Endothelial cell of umbilical vein (primary cell): ENCODE data around the gene SLC7A10. TPM values are rescaled to one million over a fixed set of nuclear protein-coding genes. Genes with fewer than 3 reads are reported as not detected.

Experiments
- BruUV-seq: library from RNA; stranded (reverse); fragments of 400-500 nt; replicated peaks from 2 replicates; lab custom pipeline; 2021; lab: Mats Ljungman, UMichigan
- CTCF ChIA-PET: fragments of 300-600, 350-600 bp; sonication (Branson Sonifier 250); formaldehyde crosslinking; loops from one replicate; lab custom pipeline; 2021; ENCODE audit warnings: antibody characterized with exemption, inconsistent platforms; lab: Charles Lee
- POLR2A ChIA-PET: fragments of 300-600, 350-600 bp; sonication (Branson Sonifier 250); formaldehyde crosslinking; loops from one replicate; lab custom pipeline; 2021; ENCODE audit warnings: antibody characterized with exemption, inconsistent platforms; lab: Charles Lee
- DNase-seq: peaks from one replicate; pipeline ENCODE4 v3.0.0-alpha.2; 2011; ENCODE audit warnings: low read depth, low spot score
- FAIRE-seq: peaks from 2 replicates; lab custom pipeline; 2011; peaks lifted over from hg19 to GRCh38; lab: Jason Lieb, UNC
- H2AFZ ChIP-seq: 2 replicates; pipeline ENCODE4 v1.6.0; 2012; ENCODE audit warnings: low read depth, low read length, control low read depth, inconsistent platforms
- H3K27ac ChIP-seq: 2 replicates; pipeline ENCODE4 v1.5.1; 2011; ENCODE audit warnings: low read depth, mild to moderate bottlenecking, control low read depth, low read length, moderate library complexity; ENCODE audit not compliant: insufficient read depth
- H3K27me3 ChIP-seq, 2 experiments: 2 replicates each; pipeline versions ENCODE4 v1.6.0 to v1.6.1; 2011; ENCODE audit warnings: low read length in 2 of 2, mixed read lengths in 1 of 2; ENCODE audit not compliant: control insufficient read depth in 2 of 2, insufficient read depth in 2 of 2
- H3K36me3 ChIP-seq, 2 experiments: 2 replicates in 1 of 2; 3 replicates in 1 of 2; pipeline ENCODE4 v1.5.1; 2011; ENCODE audit warnings: low read length in 2 of 2, mild to moderate bottlenecking in 1 of 2, moderate library complexity in 1 of 2; ENCODE audit not compliant: control insufficient read depth in 2 of 2, insufficient read depth in 2 of 2; ENCODE audit errors: extremely low read depth in 1 of 2
- H3K4me1 ChIP-seq: 3 replicates; pipeline ENCODE4 v1.5.1; 2011; ENCODE audit warnings: mild to moderate bottlenecking, low read length; ENCODE audit not compliant: control insufficient read depth, insufficient read depth; ENCODE audit errors: extremely low read depth
- H3K4me2 ChIP-seq: 2 replicates; pipeline ENCODE4 v1.6.1; 2011; ENCODE audit warnings: low read length, control low read depth, mixed read lengths; ENCODE audit not compliant: insufficient read depth
- H3K4me3 ChIP-seq, 3 experiments: fragments of 200-600 bp in 1 of 3; sonication (generic), shearing (Covaris generic) in 1 of 3; replicated peaks in 1 of 3; 2 replicates each; pipeline ENCODE4 v1.5.1; 2011 to 2016; ENCODE audit warnings: control low read depth in 3 of 3, low read length in 3 of 3, mild to moderate bottlenecking in 2 of 3, inconsistent platforms in 1 of 3, low read depth in 1 of 3, moderate library complexity in 1 of 3; ENCODE audit not compliant: insufficient read depth in 1 of 3
- H3K79me2 ChIP-seq: 2 replicates; pipeline ENCODE4 v1.6.0; 2012; ENCODE audit warnings: low read length, inconsistent platforms; ENCODE audit not compliant: control insufficient read depth, insufficient read depth
- H3K9ac ChIP-seq: replicated peaks from 2 replicates; pipeline ENCODE3; 2011; ENCODE audit warnings: low read length, control low read depth; ENCODE audit not compliant: insufficient read depth; ENCODE audit errors: extremely low read depth
- H3K9me1 ChIP-seq: replicated peaks from 3 replicates; pipeline ENCODE4 v1.6.0; 2011; ENCODE audit warnings: mild to moderate bottlenecking, low read length; ENCODE audit not compliant: control insufficient read depth, insufficient read depth; ENCODE audit errors: extremely low read depth
- H3K9me3 ChIP-seq: replicated peaks from 2 replicates; pipeline ENCODE4 v1.5.1; 2012; ENCODE audit warnings: low read length, inconsistent platforms; ENCODE audit not compliant: control insufficient read depth, insufficient read depth
- H4K20me1 ChIP-seq: replicated peaks from 2 replicates; pipeline ENCODE3; 2011; ENCODE audit warnings: mild to moderate bottlenecking, low read length; ENCODE audit not compliant: control insufficient read depth, insufficient read depth; ENCODE audit errors: extremely low read depth
- EZH2 ChIP-seq: IDR thresholded peaks from 2 replicates; pipeline ENCODE4 v1.6.1; 2012; ENCODE audit warnings: borderline replicate concordance, low read depth, mild to moderate bottlenecking, moderate library complexity, low read length, inconsistent platforms; ENCODE audit not compliant: severe bottlenecking
- GATA2 ChIP-seq: IDR thresholded peaks from 2 replicates; pipeline ENCODE4 v1.7.0; 2011; ENCODE audit warnings: low read depth, mild to moderate bottlenecking, moderate library complexity, mixed read lengths, low read length; ENCODE audit not compliant: insufficient read length, insufficient read depth
- JUN ChIP-seq: IDR thresholded peaks from 2 replicates; pipeline ENCODE4 v1.6.1; 2011; ENCODE audit warnings: borderline replicate concordance, low read depth; ENCODE audit not compliant: insufficient read length, insufficient read depth
- MYC ChIP-seq: IDR thresholded peaks from one replicate; pipeline ENCODE4 v1.6.1; 2011; ENCODE audit warnings: mild to moderate bottlenecking, low read depth, low read length
- POLR2A ChIP-seq: IDR thresholded peaks from 2 replicates; pipeline ENCODE4 v1.6.1; 2012; ENCODE audit warnings: low read depth, mild to moderate bottlenecking, control low read depth, low read length
- POLR2AphosphoS5 ChIP-seq: IDR thresholded peaks from 2 replicates; pipeline ENCODE4 v1.6.1; 2012; ENCODE audit warnings: low read depth, mild to moderate bottlenecking, control low read depth, low read length, moderate library complexity; ENCODE audit not compliant: insufficient read depth
- dilution Hi-C: fragments of 300-500 bp; cut with MboI; formaldehyde crosslinking; loops from one replicate; pipeline ENCODE4 v1.15.0; 2019; ENCODE audit warnings: low sequenced_read_pairs; ENCODE audit not compliant: extremely low pct_ligation_motif_present
- intact Hi-C: fragments of 100-400 bp; cut with micrococcal nuclease; formaldehyde crosslinking; loops from one replicate; pipeline ENCODE4 v1.10.0; 2022
- polyA plus RNA-seq, 4 experiments: library from polyadenylated mRNA; depleted of rRNA in 3 of 4; stranded (reverse) in 3 of 4; unstranded in 1 of 4; fragments of >200 nt; gene quantifications; 2 replicates each; pipeline versions ENCODE4 v1.2.1 to v1.2.3, GENCODE V29; 2011 to 2012; ENCODE audit warnings: missing spikeins in 1 of 4
- total RNA-seq: library from RNA; stranded (reverse); gene quantifications from 2 replicates; pipeline ENCODE4 v1.2.3, GENCODE V29; 2021
- TF ChIP-seq, protein P1 (sequence below), 2 donors: IDR thresholded peaks; 1 replicate in 1 of 2; 2 replicates in 1 of 2; pipeline ENCODE4 v1.5.1; 2011; ENCODE audit warnings: low read length in 2 of 2, mild to moderate bottlenecking in 2 of 2, moderate library complexity in 2 of 2, control low read depth in 1 of 2, inconsistent platforms in 1 of 2, low read depth in 1 of 2; ENCODE audit not compliant: insufficient read depth in 1 of 2; ENCODE audit errors: extremely low read depth in 1 of 2

SLC7A10 gene
- total and polyA plus RNA-seq, 2 donors (not counting 3 experiments of a cell fraction or from before 2014, with no cell fraction given) = not detected

DNA sequence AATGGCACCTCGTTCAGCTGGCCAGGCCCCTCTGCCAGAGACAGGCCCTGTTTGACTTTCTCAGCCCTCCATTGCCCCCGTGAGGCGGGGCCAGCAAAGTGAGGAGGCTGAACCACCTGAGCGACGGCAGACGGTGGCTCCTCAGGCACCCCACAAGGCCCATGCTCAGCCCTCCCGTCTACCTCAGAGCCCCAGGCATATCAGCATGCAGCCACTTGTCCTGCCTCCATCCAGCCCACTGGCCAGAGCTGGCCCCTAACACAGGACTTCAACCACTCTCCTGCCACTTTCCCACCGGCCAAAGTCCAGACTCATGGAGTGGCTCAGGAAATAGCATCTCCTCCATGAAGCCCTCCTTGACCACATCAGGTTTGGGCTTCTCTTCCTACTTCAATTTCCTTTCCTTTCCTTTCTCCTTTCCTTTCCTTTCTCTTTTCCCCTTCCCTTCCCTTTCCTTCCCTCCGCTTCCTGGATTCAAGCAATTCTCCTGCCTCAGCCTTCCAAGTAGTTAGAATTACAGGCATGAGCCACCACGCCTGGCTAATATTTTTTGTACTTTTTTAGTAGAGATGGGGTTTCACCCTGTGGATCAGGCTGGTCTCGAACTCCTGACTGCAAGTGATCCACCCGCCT is 9.3 kb downstream of the SLC7A10 start:
- intact Hi-C loops (no loop called here), dilution Hi-C loops (no loop called here)
- H3K27me3 ChIP-seq = no peaks in the 10 kb centered on the region
- H3K9me3 ChIP-seq = no peaks in the 10 kb centered on the region
- H3K79me2 ChIP-seq = no peaks in the 10 kb centered on the region
- H3K4me2 ChIP-seq = no peak overlapping the region
- H4K20me1 ChIP-seq = no peaks in the 10 kb centered on the region
- TF ChIP-seq POLR2A (no peak), GATA2 (no peak), EZH2 (no peak), MYC (no peak), JUN (no peak), POLR2AphosphoS5 (no peak)
- TF ChIP-seq, protein P1, sequence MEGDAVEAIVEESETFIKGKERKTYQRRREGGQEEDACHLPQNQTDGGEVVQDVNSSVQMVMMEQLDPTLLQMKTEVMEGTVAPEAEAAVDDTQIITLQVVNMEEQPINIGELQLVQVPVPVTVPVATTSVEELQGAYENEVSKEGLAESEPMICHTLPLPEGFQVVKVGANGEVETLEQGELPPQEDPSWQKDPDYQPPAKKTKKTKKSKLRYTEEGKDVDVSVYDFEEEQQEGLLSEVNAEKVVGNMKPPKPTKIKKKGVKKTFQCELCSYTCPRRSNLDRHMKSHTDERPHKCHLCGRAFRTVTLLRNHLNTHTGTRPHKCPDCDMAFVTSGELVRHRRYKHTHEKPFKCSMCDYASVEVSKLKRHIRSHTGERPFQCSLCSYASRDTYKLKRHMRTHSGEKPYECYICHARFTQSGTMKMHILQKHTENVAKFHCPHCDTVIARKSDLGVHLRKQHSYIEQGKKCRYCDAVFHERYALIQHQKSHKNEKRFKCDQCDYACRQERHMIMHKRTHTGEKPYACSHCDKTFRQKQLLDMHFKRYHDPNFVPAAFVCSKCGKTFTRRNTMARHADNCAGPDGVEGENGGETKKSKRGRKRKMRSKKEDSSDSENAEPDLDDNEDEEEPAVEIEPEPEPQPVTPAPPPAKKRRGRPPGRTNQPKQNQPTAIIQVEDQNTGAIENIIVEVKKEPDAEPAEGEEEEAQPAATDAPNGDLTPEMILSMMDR (IDR thresholded peaks at IDR 0.05; ENCODE audit: extremely low read depth in 1 of 2, insufficient read depth in 1 of 2, low read depth in 1 of 2, low read length in 2 of 2) = no peak
- ChIA-PET POLR2A (no interaction called here), CTCF (no interaction called here)
- BruUV-seq = no TSS peak
- no peak overlapping the region for H3K4me3 ChIP-seq
- H3K27ac ChIP-seq = no peak overlapping the region
- H3K4me1 ChIP-seq = no peaks in the 10 kb centered on the region
- H3K9me1 ChIP-seq = no peaks in the 10 kb centered on the region
- H3K9ac ChIP-seq = no peak overlapping the region
- FAIRE-seq = no peak
- no peak overlapping the region for H2AFZ ChIP-seq
- no peak for DNase-seq
- H3K36me3 ChIP-seq = no peaks in the 10 kb centered on the region
